ENCODE results near the gene IL6ST.

- no peak for TF ChIP-seq CTCF (IDR thresholded peaks at IDR 0.05)
- TF ChIP-seq POLR2AphosphoS5 (IDR thresholded peaks at IDR 0.05; ENCODE audit: low read depth, low read length), result no peak
- TF ChIP-seq REST (IDR thresholded peaks at IDR 0.05; ENCODE audit: insufficient read depth in 1 of 2, low read depth in 2 of 2, low read length in 1 of 2), result no peak
Measured at GRCh38 chr5:55900776-55901175, 94.0 kb downstream of the IL6ST start.

All from Panc1 (cell line).